MCF 10A (cell line): ENCODE data around the gene IGSF8. TPM values are rescaled to one million over a fixed set of nuclear protein-coding genes. Genes with fewer than 3 reads are reported as not detected.

Experiments
- BruUV-seq: library from RNA; stranded (reverse); fragments of 400-500 nt; replicated peaks from 2 replicates; lab custom pipeline; 2021; lab: Mats Ljungman, UMichigan
- CTCF ChIA-PET: fragments of 300-600 bp; sonication (Branson Sonifier 250); formaldehyde crosslinking; extraction: SDS; loops from one replicate; lab custom pipeline; 2021; ENCODE audit warnings: antibody characterized with exemption, inconsistent platforms; lab: Yijun Ruan, JAX
- POLR2A ChIA-PET: fragments of 300-600, 350-650 bp; sonication (Branson Sonifier 250); formaldehyde crosslinking; extraction: SDS; loops from one replicate; lab custom pipeline; 2020; ENCODE audit warnings: antibody characterized with exemption, inconsistent platforms; lab: Yijun Ruan, JAX
- DNase-seq: peaks from one replicate; pipeline ENCODE4 v3.0.0-alpha.2; 2018; ENCODE audit not compliant: unreplicated experiment
- H3K27ac Mint-ChIP-seq: one replicate; pipeline ENCODE4 v1.8.0; 2022; ENCODE audit warnings: mild to moderate bottlenecking, low read depth, mixed read lengths; ENCODE audit not compliant: unreplicated experiment
- H3K27me3 Mint-ChIP-seq: one replicate; pipeline ENCODE4 v1.8.0; 2022; ENCODE audit warnings: mixed read lengths; ENCODE audit not compliant: insufficient read depth, unreplicated experiment
- H3K36me3 Mint-ChIP-seq: one replicate; pipeline ENCODE4 v1.8.0; 2022; ENCODE audit warnings: mild to moderate bottlenecking, moderate library complexity, mixed read lengths; ENCODE audit not compliant: insufficient read depth, unreplicated experiment
- H3K4me1 Mint-ChIP-seq: one replicate; pipeline ENCODE4 v1.8.0; 2022; ENCODE audit warnings: mixed read lengths; ENCODE audit not compliant: insufficient read depth, unreplicated experiment
- H3K4me3 Mint-ChIP-seq: one replicate; pipeline ENCODE4 v1.8.0; 2022; ENCODE audit warnings: mild to moderate bottlenecking, moderate library complexity, mixed read lengths; ENCODE audit not compliant: unreplicated experiment
- H3K9me3 Mint-ChIP-seq: one replicate; pipeline ENCODE4 v1.8.0; 2022; ENCODE audit warnings: mixed read lengths; ENCODE audit not compliant: unreplicated experiment
- intact Hi-C: fragments of 100-400 bp; cut with micrococcal nuclease; formaldehyde crosslinking; loops from 2 replicates; pipeline ENCODE4 v1.14.1; 2022
- total RNA-seq: library from RNA; stranded (reverse); gene quantifications from 2 replicates; pipeline ENCODE4 v1.2.3, GENCODE V29; 2022
- TF ChIP-seq, protein P1 (sequence below): fragments of 200-600 bp; IDR thresholded peaks from one replicate; pipeline ENCODE4 v1.8.0; 2022; ENCODE audit warnings: antibody characterized with exemption, mild to moderate bottlenecking; ENCODE audit not compliant: unreplicated experiment

IGSF8 gene
- total RNA-seq, 1 experiment from 2014 or later: 13.8 TPM

DNA sequence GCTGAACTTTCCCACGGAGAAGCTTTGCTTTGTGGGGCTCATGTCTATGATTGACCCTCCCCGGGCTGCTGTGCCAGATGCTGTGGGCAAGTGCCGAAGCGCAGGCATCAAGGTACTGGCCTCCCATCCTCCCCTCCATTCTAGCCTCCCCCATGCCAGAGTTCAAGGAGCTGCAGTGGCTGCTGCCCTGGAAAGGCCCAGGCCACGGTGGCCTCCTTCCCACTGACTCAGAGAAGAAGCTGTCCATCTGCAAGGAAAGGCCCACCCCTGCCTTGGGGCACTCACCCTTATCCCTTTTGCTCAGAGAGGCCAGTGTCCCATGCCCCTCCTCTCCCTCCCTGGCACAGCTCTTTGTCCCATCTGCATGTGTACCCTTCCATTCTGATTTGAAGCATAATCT lies 32.1 kb upstream of the IGSF8 start:
- ChIA-PET POLR2A (interaction anchor here (0.6 to 1.2 kb wide), 3 partner anchors 19 to 50 kb away, joined by 3 read pairs; no protein-coding TSS in a partner anchor), CTCF (interaction anchor here (0.6 to 2.3 kb wide), 9 partner anchors 21 to 161 kb away, joined by 3 to 7 read pairs (median 4); partner anchors contain the start of gene ATP1A4)
- intact Hi-C loops: no loop called here
- no peaks in the 10 kb centered on the region for H3K36me3 Mint-ChIP-seq
- peaks cover 29% of the 10 kb centered on the region for H3K4me1 Mint-ChIP-seq
- BruUV-seq: no TSS peak
- no peak overlapping the region for H3K4me3 Mint-ChIP-seq
- no peak overlapping the region for H3K27ac Mint-ChIP-seq
- TF ChIP-seq, protein P1, sequence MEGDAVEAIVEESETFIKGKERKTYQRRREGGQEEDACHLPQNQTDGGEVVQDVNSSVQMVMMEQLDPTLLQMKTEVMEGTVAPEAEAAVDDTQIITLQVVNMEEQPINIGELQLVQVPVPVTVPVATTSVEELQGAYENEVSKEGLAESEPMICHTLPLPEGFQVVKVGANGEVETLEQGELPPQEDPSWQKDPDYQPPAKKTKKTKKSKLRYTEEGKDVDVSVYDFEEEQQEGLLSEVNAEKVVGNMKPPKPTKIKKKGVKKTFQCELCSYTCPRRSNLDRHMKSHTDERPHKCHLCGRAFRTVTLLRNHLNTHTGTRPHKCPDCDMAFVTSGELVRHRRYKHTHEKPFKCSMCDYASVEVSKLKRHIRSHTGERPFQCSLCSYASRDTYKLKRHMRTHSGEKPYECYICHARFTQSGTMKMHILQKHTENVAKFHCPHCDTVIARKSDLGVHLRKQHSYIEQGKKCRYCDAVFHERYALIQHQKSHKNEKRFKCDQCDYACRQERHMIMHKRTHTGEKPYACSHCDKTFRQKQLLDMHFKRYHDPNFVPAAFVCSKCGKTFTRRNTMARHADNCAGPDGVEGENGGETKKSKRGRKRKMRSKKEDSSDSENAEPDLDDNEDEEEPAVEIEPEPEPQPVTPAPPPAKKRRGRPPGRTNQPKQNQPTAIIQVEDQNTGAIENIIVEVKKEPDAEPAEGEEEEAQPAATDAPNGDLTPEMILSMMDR: no peak
- H3K9me3 Mint-ChIP-seq: no peaks in the 10 kb centered on the region
- peaks cover 12% of the 10 kb centered on the region for H3K27me3 Mint-ChIP-seq
- no peak for DNase-seq

DNA sequence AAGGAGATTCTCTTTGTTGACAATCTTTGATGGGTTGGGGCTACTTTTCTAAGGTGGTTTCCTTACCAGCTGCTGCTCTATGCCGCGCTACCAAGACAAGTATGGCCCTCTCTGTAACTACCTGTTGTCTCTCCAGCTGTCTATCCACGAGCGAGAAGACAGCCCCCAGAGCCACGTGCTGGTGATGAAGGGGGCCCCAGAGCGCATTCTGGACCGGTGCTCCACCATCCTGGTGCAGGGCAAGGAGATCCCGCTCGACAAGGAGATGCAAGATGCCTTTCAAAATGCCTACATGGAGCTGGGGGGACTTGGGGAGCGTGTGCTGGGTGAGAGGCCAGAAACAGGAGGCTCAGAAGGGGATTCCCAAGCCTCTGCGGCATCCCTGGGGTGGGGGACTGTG lies 31.5 kb upstream of the IGSF8 start:
- Mint-ChIP-seq H3K4me3 (no peak overlapping the region), H3K4me1 (peaks cover 34% of the 10 kb centered on the region), H3K9me3 (no peaks in the 10 kb centered on the region), H3K27me3 (peaks cover 12% of the 10 kb centered on the region), H3K36me3 (no peaks in the 10 kb centered on the region), H3K27ac (no peak overlapping the region)
- TF ChIP-seq, protein P1: no peak
- intact Hi-C loops: no loop called here
- ChIA-PET CTCF (interaction anchor here (0.6 to 2.3 kb wide), 11 partner anchors 14 to 194 kb away, joined by 3 to 7 read pairs (median 4); partner anchors contain the start of gene ATP1A4), POLR2A (interaction anchor here (1.0 to 1.2 kb wide), 2 partner anchors 20 to 26 kb away, joined by 3 read pairs; no protein-coding TSS in a partner anchor)
- no TSS peak for BruUV-seq
- DNase-seq: no peak

DNA sequence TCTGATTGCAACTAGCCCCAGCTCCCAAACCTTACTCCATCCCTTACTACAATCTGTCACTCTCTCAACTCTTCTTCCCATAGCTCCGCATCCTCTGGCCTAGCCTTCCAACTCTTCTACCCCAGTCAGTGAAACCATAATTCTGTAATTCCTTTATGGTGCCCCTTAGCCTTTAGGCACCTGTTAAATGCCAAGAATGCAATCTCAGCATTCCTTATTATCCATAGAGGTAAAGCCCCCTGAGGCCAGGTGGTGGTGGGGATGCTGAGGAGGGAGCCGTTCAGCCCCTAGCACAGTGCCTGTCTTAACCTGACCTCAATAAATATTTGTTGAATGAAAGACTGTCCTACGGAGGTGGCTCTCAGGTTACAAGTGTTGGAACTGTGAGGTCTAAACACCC lies 31.1 kb upstream of the IGSF8 start:
- H3K36me3 Mint-ChIP-seq: no peaks in the 10 kb centered on the region
- no TSS peak for BruUV-seq
- H3K4me3 Mint-ChIP-seq: no peak overlapping the region
- intact Hi-C loops: no loop called here
- no peak for DNase-seq
- H3K4me1 Mint-ChIP-seq: peaks cover 38% of the 10 kb centered on the region
- TF ChIP-seq, protein P1: no peak
- ChIA-PET CTCF (interaction anchor here (0.6 to 2.3 kb wide), 11 partner anchors 14 to 944 kb away, joined by 3 to 7 read pairs (median 4); no protein-coding TSS in a partner anchor), POLR2A (interaction anchor here (1.0 to 1.2 kb wide), 2 partner anchors 20 to 26 kb away, joined by 3 read pairs; no protein-coding TSS in a partner anchor)
- H3K27me3 Mint-ChIP-seq: peaks cover 12% of the 10 kb centered on the region
- H3K27ac Mint-ChIP-seq: no peak overlapping the region
- H3K9me3 Mint-ChIP-seq: no peaks in the 10 kb centered on the region

DNA sequence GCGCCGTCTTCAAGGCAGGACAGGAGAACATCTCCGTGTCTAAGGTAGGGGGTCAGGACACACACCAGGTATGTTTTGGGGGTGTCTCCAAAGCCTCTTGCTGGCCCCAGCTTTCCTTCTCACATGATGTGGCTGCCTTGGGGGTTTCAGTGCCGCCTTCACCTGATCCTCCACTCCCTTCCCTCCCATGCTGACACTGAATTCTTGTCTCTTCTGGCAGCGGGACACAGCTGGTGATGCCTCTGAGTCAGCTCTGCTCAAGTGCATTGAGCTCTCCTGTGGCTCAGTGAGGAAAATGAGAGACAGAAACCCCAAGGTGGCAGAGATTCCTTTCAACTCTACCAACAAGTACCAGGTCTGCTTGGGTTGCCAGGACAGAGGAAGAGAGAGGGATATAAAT lies 30.6 kb upstream of the IGSF8 start:
- POLR2A ChIA-PET: interaction anchor here (0.6 kb wide), 2 partner anchors 58 to 106 kb away, joined by 3 read pairs; no protein-coding TSS in a partner anchor
- no TSS peak for BruUV-seq
- no peak overlapping the region for H3K27ac Mint-ChIP-seq
- H3K36me3 Mint-ChIP-seq: peaks cover 4% of the 10 kb centered on the region
- DNase-seq: peak; percentile 15
- H3K4me1 Mint-ChIP-seq: peaks cover 43% of the 10 kb centered on the region
- no peaks in the 10 kb centered on the region for H3K9me3 Mint-ChIP-seq
- CTCF ChIA-PET: interaction anchor here (0.6 to 2.3 kb wide), 14 partner anchors 15 to 945 kb away, joined by 3 to 7 read pairs (median 4); no protein-coding TSS in a partner anchor
- TF ChIP-seq, protein P1: no peak
- peaks cover 12% of the 10 kb centered on the region for H3K27me3 Mint-ChIP-seq
- no peak overlapping the region for H3K4me3 Mint-ChIP-seq
- intact Hi-C loops: no loop called here
